ENCODE measurements around the gene FNDC3B. TPM values are rescaled to one million over a fixed set of nuclear protein-coding genes. Genes with fewer than 3 reads are reported as not detected.

Gene FNDC3B
- total and polyA plus RNA-seq, 2 of the 8 experiments (the other 6 are each of a cell fraction or from before 2014, with no cell fraction given) = 14.1 to 44.4 TPM

DNA sequence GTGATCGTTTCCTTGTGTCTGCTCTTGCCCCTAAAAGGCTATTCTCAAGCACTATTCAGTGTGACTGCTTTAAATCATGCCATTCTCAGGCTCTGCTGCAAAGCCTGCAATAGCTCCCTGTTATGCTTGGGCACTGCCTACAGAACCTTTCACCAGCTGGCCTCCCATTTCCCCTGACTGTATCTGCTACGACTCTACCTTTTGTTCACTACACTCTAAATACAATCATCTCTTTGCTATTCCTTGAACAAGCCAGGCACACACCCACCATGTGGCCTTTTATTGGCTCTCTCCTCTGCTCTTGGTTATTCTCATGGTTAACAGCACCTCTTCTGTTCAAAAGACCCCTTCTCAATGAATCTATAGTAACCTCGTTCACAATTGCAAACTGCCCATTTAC is 29.6 kb upstream of the FNDC3B start:
- Histone ChIP-seq H3K27me3 (replicated peaks in 1 of 4; ENCODE audit: control insufficient read depth in 3 of 4, extremely low read depth in 1 of 4, insufficient read depth in 3 of 4, low read length in 3 of 4) (no peaks in the 10 kb centered on the region), H4K91ac (replicated peaks; ENCODE audit: insufficient read length, low read length) (no peak overlapping the region), H3K36me3 (ENCODE audit: control insufficient read depth in 2 of 4, insufficient read depth in 4 of 4, low read length in 3 of 4) (no peaks in the 10 kb centered on the region), H2AFZ (ENCODE audit: low read length) (peak overlapping the region; percentile 95), H4K20me1 (replicated peaks in 1 of 2; ENCODE audit: control insufficient read depth in 1 of 2, insufficient read depth in 2 of 2, low read length in 2 of 2) (no peaks in the 10 kb centered on the region), H2BK5ac (ENCODE audit: low read depth, low read length) (no peak overlapping the region; the same call in 1 of the 2 replicates), H3K18ac (ENCODE audit: extremely low read depth, low read length) (no peak overlapping the region), H3K79me2 (ENCODE audit: control insufficient read depth in 1 of 2, insufficient read depth in 2 of 2, low read length in 2 of 2) (no peaks in the 10 kb centered on the region), H2BK15ac (ENCODE audit: low read length) (no peak overlapping the region), H3K79me1 (ENCODE audit: low read depth, low read length) (no peaks in the 10 kb centered on the region), H2BK12ac (ENCODE audit: low read depth, low read length) (no peak overlapping the region), H3K4me2 (ENCODE audit: insufficient read depth in 1 of 2, low read depth in 2 of 2, low read length in 2 of 2) (peak overlapping the region in 1 of 2 experiments; percentile 41; a peak in 3 of 4 replicates), H3K9me3 (ENCODE audit: insufficient read depth in 2 of 2, low read depth in 1 of 2, low read length in 1 of 2) (peaks cover 0 to 2% of the 10 kb centered on the region in 2 experiments; a peak in 1 of 4 replicates), H3K9ac (replicated peaks in 1 of 4; ENCODE audit: extremely low read depth in 1 of 4, low read depth in 3 of 4, low read length in 3 of 4) (0 out of 7 replicates have a peak overlapping the region, but pooled peaks of 1 of the 4 experiments have one; percentile 10), H2AK5ac (ENCODE audit: low read depth, low read length) (no peak overlapping the region), H3K23ac (ENCODE audit: insufficient read length) (no peak overlapping the region), H3K56ac (replicated peaks; ENCODE audit: insufficient read length, low read depth, low read length) (no peak overlapping the region), H3K14ac (ENCODE audit: insufficient read length) (no peak overlapping the region), H4K8ac (ENCODE audit: extremely low read depth, insufficient read depth, low read length) (no peak overlapping the region), H3K23me2 (ENCODE audit: low read depth, low read length) (no peaks in the 10 kb centered on the region; the same call in 1 of the 2 replicates), H2BK20ac (ENCODE audit: low read length) (no peak overlapping the region), H3K4ac (replicated peaks; ENCODE audit: insufficient read length, low read depth, low read length) (no peak overlapping the region), H2BK120ac (replicated peaks; ENCODE audit: low read depth, low read length) (no peak overlapping the region), H3K27ac (ENCODE audit: low read depth, low read length) (0 out of 2 replicates have a peak overlapping the region, but pooled peaks have one; percentile 30), H4K5ac (ENCODE audit: insufficient read length, low read depth, low read length) (no peak overlapping the region), H3K4me1 (replicated peaks in 1 of 4; ENCODE audit: control insufficient read depth in 3 of 4, insufficient read depth in 4 of 4, low read length in 3 of 4) (peaks cover 0 to 6% (median 5%) of the 10 kb centered on the region in 4 experiments; a peak in 3 of 7 replicates), H3K4me3 (ENCODE audit: extremely low read depth in 1 of 4, insufficient read depth in 2 of 4, low read depth in 3 of 4, low read length in 4 of 4) (no peak overlapping the region)
- peak in 1 of 2 experiments; percentile 7 for DNase-seq (ENCODE audit: low read depth in 1 of 2, low spot score in 2 of 2)
- TF ChIP-seq ASH2L (IDR thresholded peaks at IDR 0.05; ENCODE audit: low read length) = no peak
- 0 out of 4 replicates have a peak, but pooled peaks of 1 of the 2 experiments have one; percentile 3 for TF ChIP-seq RAD21 (IDR thresholded peaks at IDR 0.05 in 1 of 2, conservative IDR thresholded peaks at IDR 0.05 in 1 of 2; ENCODE audit: low read depth in 2 of 2, low read length in 2 of 2)
- no peak for TF ChIP-seq HDAC6 (IDR thresholded peaks at IDR 0.05; ENCODE audit: low read depth, low read length)
- TF ChIP-seq SIN3A (conservative IDR thresholded peaks at IDR 0.05 in 1 of 2, IDR thresholded peaks at IDR 0.05 in 1 of 2; ENCODE audit: low read depth in 1 of 2, low read length in 2 of 2) = no peak
- TF ChIP-seq TBP (IDR thresholded peaks at IDR 0.05; ENCODE audit: low read depth, low read length) = no peak
- WGBS, 2 experiments (ENCODE audit: extremely low coverage in 1 of 2, insufficient coverage in 1 of 2, insufficient read length in 1 of 2, insufficient replicate concordance in 2 of 2, low coverage in 1 of 2, low lambda C conversion rate in 2 of 2, missing lambda C conversion rate in 1 of 2) = 51% methylated on average over 3 of the region's 3 CpGs; no CpG with 5 or more reads in 1 of the 2 experiments
- FAIRE-seq = no peak
- CTCF ChIA-PET (ENCODE audit: partially characterized antibody) = interaction anchor here (0.7 kb wide), 1 partner anchor 18 kb away, joined by 3 read pairs; no protein-coding TSS in a partner anchor
- POLR2A ChIA-PET (ENCODE audit: partially characterized antibody) = no interaction called here
